ENCODE results near the gene COX6A2.

- no peak for TF ChIP-seq CTCF (IDR thresholded peaks at IDR 0.05 in 8 of 11, conservative IDR thresholded peaks at IDR 0.05 in 3 of 11)
- no peak for TF ChIP-seq POLR2AphosphoS5 (IDR thresholded peaks at IDR 0.05)
- no peak for TF ChIP-seq POLR2A (IDR thresholded peaks at IDR 0.05)
Observed at GRCh38 chr16:31423801-31424200, 4.4 kb downstream of the COX6A2 start.
